ENCODE measurements around the gene SYT15B.
"Not testable (repeated sequence)": the region's sequence is repeated elsewhere in the genome, so short reads cannot be mapped to it uniquely, and the experiment has no call there.

DNA sequence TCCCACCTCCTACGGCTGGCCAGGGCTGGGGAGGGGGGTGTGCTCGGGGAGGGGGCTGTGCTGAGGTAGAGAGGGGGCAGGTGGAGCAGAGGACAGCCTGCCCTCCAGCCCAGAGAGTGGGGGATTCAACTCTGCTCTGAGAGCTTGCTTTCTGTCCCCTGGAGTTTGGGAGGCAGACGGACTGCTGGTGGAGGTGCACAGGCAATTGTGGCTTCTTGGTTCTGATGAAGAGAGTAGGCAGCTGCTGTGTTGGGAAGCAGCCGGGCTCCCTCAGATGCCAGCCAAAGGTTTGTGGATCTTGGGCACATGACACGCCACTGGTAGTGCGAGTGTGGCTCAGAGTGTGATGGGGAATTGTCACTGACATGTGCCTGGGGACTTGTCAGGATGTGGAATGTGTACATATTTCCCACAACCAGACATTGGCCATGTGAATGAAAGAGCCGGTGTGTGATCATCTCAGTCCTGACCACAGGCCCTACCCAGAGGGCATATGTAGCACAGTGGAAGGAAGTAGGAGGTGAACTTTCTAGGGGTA lies 5.3 kb upstream of the SYT15B start:
- not testable (repeated sequence) for TF ChIP-seq POLR2AphosphoS5 (IDR thresholded peaks at IDR 0.05; ENCODE audit: low read depth, low read length); SIN3A (IDR thresholded peaks at IDR 0.05; ENCODE audit: borderline replicate concordance, insufficient read depth, low read depth, low read length)
- TF ChIP-seq, protein P1, sequence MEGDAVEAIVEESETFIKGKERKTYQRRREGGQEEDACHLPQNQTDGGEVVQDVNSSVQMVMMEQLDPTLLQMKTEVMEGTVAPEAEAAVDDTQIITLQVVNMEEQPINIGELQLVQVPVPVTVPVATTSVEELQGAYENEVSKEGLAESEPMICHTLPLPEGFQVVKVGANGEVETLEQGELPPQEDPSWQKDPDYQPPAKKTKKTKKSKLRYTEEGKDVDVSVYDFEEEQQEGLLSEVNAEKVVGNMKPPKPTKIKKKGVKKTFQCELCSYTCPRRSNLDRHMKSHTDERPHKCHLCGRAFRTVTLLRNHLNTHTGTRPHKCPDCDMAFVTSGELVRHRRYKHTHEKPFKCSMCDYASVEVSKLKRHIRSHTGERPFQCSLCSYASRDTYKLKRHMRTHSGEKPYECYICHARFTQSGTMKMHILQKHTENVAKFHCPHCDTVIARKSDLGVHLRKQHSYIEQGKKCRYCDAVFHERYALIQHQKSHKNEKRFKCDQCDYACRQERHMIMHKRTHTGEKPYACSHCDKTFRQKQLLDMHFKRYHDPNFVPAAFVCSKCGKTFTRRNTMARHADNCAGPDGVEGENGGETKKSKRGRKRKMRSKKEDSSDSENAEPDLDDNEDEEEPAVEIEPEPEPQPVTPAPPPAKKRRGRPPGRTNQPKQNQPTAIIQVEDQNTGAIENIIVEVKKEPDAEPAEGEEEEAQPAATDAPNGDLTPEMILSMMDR (IDR thresholded peaks at IDR 0.05), result not testable (repeated sequence)

Data from Panc1 (cell line).